Neural progenitor cell (in vitro differentiated cells): Measurements from ENCODE around the gene TBCA.

ENCODE experiments used
- CTCF ChIP-seq: fragments of 200-600 bp; sonication (generic); IDR thresholded peaks from 2 replicates; pipeline ENCODE4 v1.5.1; 2017; ENCODE audit warnings: antibody characterized with exemption, mild to moderate bottlenecking
- EZH2 ChIP-seq: fragments of 200-600 bp; sonication (generic); IDR thresholded peaks from 2 replicates; pipeline ENCODE4 v1.6.1; 2017; ENCODE audit warnings: antibody characterized with exemption, mild to moderate bottlenecking, moderate library complexity
- EZH2phosphoT487 ChIP-seq: fragments of 200-600 bp; sonication (generic); IDR thresholded peaks from 2 replicates; pipeline ENCODE4 v1.6.1; 2017; ENCODE audit warnings: antibody characterized with exemption

- no peak for TF ChIP-seq CTCF
- no peak for TF ChIP-seq EZH2
- TF ChIP-seq EZH2phosphoT487: no peak
These were observed 80.0 kb downstream of the TBCA start for GRCh38 chr5:77696120-77696519.
